Activated CD4-positive, alpha-beta T cell treated with anti-CD3 and anti-CD28 coated beads, Interleukin-10, Interleukin-2, amounts not matched to agents 100 ng/mL and 50 ng/mL, durations not matched to agents 16 hours and 8 hours (primary cell): Measurements from ENCODE around the gene PARG.
"Not testable (repeated sequence)": the region's sequence is repeated elsewhere in the genome, so short reads cannot be mapped to it uniquely, and the experiment has no call there.

ENCODE experiments used
- DNase-seq: peaks from one replicate; pipeline ENCODE4 v3.0.0-alpha.2; 2020

The PARG gene

DNA sequence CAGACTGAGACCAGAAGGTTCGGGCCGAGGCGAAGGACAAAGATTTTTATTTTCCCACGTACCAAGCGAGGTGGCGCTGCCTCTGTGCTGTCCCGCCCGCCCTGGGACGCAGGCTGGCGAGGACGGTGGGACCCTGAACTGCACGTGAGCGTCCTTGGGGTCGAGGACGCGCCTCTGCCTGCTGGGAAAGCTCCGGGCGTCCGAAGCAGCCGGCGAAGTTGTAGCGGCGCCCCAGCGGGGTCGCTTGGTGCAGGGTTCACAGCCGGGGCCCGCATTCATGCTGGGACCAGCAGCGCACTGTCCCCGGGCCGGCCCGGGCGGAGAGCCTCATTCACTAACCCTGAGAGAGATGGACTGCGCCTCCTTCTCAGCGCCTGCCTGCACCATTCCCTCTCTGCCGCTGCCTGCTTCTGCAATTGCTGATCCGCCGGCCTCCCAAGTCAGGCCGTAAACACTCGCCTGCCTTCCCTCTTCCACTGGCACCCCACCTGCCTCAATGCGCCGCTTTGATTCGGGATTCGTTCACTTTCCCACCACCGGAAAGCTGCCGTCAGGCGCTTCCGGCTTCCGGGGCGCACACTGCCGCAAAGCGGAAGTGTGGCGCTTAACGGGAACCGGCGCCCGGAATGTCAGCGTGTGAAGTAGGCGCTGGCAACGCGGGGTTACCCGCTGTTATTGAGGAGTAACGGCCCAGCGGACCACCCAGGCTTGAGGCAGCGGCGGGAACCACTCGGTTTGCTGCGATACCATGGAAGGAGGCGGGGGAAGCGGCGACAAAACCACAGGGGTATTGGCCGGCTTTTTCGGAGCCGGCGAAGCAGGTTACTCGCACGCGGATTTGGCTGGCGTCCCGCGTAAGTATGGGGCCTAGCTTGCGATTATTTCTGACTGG, at the start of gene PARG, which contains the start of gene TIMM23B:
Gene PARG, minus strand, starts transcription at position 581 of the 892 bp plus-strand sequence. Its CDS starts 302 bp downstream, at position 279.
Gene TIMM23B, plus strand, starts transcription at position 607 of the 892 bp plus-strand sequence. Its CDS starts 142 bp downstream, at position 749.
- DNase-seq, result peak; percentile 89

DNA sequence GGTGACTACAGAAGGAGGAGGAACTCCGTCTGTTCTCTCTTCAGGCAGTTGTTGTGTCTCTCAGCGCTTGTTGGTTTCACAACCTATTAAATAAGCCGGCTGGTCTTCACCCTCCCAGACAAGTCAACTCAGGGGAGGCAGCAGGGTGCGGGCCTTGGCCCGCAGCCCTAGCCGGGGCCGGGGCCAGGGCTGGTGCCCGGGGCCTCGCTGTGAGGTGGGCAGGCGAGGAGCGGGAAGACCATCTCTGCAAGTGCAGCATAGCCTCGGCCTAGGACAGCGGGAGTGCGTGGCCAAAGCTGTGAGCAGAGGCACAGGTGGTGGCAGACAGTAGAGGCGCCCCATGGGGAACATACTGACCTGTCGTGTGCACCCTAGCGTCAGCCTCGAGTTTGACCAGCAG, 46.5 kb upstream of the PARG start, which contains the start of gene AGAP6:
Gene AGAP6, plus strand, starts transcription at position 31 of the 400 bp plus-strand sequence. Its CDS starts 310 bp downstream, at position 341.
- DNase-seq, result not testable (repeated sequence)

DNA sequence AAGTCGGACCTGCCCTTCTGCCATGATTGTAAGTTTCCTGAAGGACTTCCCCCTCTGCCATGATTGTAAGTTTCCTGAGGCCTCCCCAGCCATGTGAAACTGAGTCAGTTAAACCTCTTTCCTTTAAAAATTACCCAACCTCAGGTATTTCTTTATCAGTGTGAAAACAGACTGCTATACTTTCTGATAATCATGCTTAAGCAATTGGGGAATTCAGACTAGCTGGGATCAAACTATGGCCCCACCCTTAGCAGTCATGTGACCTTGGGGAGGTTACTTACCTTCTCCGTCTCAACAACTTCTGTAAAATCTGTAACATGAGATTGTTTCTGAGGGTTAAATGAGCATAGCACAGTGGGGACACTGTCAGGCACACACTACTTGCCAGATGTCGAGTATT, 45.4 kb upstream of the PARG start:
- DNase-seq, result not testable (repeated sequence)

- not testable (repeated sequence) for DNase-seq
These were observed 35.9 kb upstream of the PARG start for GRCh38 chr10:49977756-49978155.

DNA sequence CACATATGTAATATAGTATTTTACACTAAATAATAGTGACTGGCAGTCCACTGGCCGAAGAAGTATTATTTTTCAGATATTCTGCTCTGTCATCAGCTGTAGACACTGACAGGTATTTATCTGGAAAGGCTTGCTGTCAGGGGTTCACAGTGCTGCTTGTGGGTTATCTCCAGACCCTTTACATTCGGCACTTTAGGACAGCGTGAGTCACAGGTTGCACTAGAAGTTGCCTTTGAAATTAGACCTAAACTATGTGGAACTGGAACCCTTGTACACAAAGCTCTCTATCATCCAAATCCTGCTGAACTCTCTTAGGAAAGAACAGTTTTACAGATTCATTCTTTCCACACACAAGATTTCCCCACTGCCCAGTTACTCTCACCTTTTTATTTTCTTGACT, 30.3 kb upstream of the PARG start:
- not testable (repeated sequence) for DNase-seq

DNA sequence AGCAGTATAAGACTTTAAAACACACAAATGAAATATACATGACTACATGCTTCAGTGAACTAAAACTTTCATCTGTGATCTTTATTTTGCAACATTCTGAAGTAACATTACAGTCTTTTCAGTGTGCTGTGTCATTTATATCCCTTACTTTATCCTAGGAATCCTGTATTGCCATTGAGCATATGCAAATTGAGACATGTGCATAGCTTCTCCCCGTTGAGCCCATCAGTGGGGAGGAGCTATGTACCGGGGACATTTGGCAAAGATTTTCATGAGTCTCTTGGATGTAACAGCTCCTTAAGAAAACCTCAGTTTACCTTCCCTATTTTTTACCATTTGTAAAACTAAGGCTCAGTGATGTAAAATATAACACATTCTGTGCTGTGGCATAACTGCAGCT, 29.6 kb upstream of the PARG start:
- not testable (repeated sequence) for DNase-seq

DNA sequence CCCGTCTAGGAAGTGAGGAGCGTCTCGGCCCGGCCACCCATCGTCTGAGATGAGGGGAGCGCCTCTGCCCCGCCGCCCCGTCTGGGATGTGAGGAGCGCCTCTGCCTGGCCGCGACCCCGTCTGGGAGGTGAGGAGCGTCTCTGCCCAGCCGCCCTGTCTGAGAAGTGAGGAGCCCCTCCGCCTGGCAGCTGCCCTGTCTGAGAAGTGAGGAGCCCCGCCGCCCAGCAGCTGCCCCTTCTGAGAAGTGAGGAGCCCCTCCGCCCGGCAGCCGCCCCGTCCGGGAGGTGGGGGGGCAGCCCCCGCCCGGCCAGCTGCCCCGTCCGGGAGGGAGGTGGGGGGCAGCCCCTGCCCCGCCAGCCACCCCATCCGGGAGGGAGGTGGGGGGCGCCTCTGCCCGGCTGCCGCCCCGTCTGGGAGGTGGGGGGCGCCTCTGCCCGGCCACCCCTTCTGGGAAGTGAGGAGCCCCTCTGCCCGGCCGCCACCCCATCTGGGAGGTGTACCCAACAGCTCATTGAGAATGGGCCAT, 28.6 kb upstream of the PARG start:
- not testable (repeated sequence) for DNase-seq

DNA sequence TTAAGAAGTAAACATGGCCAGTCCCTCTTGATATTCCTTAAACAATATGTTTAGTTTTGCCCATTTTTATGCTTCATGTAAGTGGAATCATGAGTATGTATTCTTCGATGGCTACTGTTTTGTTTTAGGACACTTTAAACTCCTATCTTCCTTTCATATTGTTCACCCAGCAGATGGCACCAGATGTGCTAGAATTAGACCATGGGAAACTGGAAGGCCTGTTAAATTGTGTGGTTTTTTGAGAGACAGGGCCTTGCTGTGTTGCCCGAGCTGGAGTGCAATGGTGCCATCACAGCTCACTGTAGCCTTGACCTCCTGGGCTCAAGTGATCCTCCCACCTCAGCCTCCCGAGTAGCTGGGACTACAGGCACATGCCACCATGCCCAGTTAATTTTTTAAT, 11.3 kb upstream of the PARG start:
- DNase-seq, result not testable (repeated sequence)

DNA sequence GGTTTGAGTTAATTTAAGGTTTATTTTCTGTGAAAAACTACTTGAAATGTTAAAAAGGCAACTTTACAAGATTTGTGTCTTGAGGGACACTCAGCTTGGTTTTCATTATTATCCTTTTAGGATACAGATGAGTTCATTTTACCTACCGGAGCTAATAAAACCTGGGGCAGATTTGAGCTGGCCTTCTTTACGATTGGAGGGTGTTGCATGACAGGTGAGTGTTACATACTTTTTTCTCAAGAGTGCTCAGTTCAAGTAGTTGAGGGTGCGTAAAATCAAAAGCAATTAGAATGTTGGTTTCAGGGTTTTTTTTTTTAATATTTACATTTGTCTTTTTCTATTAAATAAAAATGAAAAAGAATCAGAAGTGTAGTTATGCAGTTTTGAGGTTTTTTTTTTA, 10.2 kb upstream of the PARG start:
- not testable (repeated sequence) for DNase-seq

DNA sequence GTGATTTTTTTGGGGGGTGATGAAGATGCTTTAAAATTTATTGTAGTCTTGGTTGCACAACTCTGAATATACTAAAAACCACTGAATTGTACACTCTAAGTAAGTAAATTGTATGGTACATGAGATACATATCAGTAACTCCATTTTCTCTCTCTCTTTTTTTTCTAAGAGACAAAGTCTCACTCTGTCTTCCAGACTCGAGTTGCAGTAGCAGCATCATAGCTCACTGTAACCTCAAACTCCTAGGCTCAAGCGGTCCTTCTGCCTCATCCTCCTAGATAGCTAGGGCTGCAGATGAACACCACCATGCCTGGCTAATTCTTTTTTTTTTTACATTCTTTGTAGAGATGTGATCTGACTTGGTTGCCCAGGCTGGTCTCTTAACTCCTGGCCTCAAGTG, 6.9 kb upstream of the PARG start:
- DNase-seq, result not testable (repeated sequence)

GRCh38 chr10:49948142-49948541, 6.3 kb upstream of the PARG start:
- DNase-seq, result not testable (repeated sequence)

DNA sequence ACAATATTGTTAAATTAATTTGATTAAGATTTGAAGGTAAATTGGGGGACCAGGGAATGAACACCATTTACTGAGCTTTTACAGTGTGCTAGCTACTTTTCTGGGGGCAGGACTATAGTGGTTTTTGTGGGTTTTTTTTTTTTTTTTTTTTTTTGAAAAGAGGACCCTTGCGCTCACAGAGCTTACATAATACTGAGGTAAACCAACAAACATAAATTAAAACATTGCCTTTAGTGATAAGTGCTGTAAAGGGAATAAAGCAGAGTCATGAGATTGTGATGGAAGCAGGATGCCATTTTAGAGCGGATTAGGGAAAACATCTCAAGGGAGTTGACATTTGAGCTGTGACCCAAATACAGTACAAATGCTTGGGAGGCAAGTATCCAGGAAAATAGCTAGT, 1.8 kb upstream of the PARG start:
- DNase-seq, result not testable (repeated sequence)

DNA sequence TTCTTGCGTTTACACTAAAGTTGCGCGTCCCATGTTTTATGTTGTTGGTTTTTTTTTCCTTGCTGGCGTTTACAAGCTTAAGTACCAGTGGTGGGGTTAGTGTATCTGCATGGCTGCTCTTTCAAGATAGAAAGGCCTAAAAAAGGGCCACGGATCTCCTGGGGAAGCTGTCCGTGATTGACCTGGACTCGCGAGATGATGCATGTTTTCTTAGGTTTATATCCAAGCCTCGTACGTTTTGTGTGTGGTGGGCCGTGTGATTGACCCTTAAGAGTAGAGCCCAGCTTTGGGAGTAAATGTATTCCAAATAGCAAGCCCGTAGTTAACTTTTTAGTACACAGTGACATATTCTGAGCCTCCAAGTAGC, 495 bp upstream of the PARG start:
- not testable (repeated sequence) for DNase-seq

DNA sequence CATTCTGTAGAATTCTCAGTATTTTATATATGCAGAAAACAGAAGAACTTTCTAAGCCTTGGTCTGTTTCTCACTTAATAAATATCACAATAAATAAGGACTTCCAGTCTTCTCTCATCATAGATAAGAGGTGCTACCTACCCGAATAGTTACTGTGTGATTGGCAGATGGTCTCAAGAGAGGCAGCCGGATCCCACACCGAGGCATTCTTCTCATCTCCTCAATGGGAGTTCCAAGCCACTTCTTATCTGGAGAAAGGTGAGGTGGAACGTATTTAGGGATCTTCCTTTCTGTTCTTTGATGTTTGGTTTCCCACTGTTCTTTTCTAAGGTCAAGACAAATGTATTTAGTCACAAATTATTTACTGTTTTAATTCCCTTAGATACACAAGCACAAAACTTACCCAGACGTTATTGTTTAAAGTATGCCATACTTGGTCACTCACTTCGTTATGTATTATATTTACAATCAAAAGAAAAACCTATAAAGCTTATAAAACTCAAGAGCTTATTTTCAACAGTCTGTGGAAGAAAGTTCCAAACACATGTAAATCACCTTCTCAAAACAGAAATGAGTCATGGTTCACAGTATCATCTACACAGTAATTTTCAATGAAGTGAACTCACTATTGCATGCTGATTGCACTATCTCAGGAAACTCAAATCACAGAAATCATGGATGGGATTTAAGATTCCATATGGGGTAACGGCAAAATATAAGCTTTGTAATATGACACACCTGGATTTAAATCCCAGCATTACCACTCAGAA, 9.7 kb downstream of the PARG start:
- DNase-seq, result not testable (repeated sequence)

DNA sequence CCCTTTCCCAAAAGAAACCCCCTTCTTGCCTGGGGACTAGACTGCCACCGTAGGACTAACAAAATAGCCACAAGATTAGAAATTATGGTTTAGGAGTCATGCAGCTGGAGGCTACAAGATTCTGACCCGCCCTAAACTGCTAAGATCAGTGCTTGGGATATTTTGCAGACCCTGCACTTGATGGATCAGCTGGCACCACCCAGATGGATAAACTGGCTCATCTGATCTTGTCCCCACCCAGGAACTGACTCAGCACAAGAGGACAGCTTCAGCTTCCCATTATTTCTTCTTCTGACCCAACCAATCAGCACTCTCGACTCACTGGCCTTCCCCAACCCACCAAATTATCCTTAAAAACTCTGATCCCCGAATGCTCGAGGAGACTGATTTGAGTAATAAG, 10.6 kb downstream of the PARG start:
- not testable (repeated sequence) for DNase-seq

- DNase-seq, result not testable (repeated sequence)
These were observed 18.3 kb downstream of the PARG start for GRCh38 chr10:49923572-49923971.

- not testable (repeated sequence) for DNase-seq
These were observed 19.8 kb downstream of the PARG start for GRCh38 chr10:49922041-49922440.

- not testable (repeated sequence) for DNase-seq
These were observed 23.9 kb downstream of the PARG start for GRCh38 chr10:49917927-49918326.

- not testable (repeated sequence) for DNase-seq
These were observed 25.4 kb downstream of the PARG start for GRCh38 chr10:49916451-49916850.

- not testable (repeated sequence) for DNase-seq
These were observed 31.5 kb downstream of the PARG start for GRCh38 chr10:49910295-49910694.

DNA sequence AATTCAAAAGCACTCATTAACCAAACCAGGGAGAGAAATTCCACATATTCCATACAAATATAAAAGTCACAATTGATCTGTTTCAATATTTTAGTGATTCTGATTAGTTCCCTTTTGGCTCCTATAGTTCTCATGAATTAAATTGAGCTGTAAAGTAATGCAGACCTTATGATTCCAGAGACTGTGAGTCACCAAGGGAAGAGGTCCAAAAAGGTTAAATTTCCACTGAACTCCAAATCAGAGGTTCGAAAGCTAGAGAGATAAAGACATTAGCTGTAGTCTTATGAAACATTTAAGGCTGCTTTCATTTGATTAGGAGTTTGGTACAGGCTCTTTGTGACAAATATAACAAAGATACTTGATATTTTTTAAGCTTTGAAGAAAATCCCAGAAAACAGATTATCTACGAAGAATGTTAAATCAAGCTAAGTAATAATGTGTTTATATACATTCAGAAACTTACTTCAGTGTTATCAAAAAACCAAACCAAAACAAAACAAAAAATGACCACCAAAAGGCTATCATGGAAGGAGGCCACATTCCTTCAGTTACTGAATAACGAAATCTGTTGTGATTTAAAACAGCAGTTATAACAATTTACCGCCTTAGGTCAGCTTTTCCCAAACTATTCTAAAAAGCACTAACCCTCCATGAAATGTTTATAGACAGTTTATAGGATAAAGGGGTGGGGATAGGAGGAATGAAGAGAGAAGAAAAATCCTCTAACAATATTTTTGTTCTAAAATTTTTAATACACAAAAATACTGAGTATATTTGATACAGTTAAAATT, 33.3 kb downstream of the PARG start:
- not testable (repeated sequence) for DNase-seq

GRCh38 chr10:49903829-49904228, 38.0 kb downstream of the PARG start:
- not testable (repeated sequence) for DNase-seq
